IgD-negative memory B cell (primary cell): ENCODE data around the gene PDYN. TPM values are rescaled to one million over a fixed set of nuclear protein-coding genes. Genes with fewer than 3 reads are reported as not detected.

ENCODE experiments used
- polyA plus RNA-seq: library from polyadenylated mRNA; unstranded; fragments of 300-500 nt; fragmentation: Illumina TruSeq; gene quantifications from one replicate; pipeline ENCODE4 v1.2.3, GENCODE V29; 2021

The PDYN gene
- polyA plus RNA-seq, 1 donor from 2014 or later = not detected

Other genes starting within 250 kb of the PDYN start
- 0.26 TPM for gene SIRPA, start 98.7 kb downstream of the PDYN start, polyA plus RNA-seq
- gene STK35, start 107.8 kb upstream of the PDYN start, polyA plus RNA-seq = 5.0 TPM